HCT116 (cell line): ENCODE measurements around the gene STXBP5L. TPM values are rescaled to one million over a fixed set of nuclear protein-coding genes. Genes with fewer than 3 reads are reported as not detected.

Experiments
- ATAC-seq: fragments of 200-7000 bp; cut with Tn5 transposase; 2 replicates; pipeline ENCODE4 v1.9.1; 2020; ENCODE audit warnings: mild to moderate bottlenecking, moderate library complexity
- BruUV-seq: library from RNA; stranded (reverse); fragments of 400-500 nt; replicated peaks from 2 replicates; lab custom pipeline; 2021; lab: Mats Ljungman, UMichigan
- CTCF ChIA-PET: fragments of 300-600 bp; sonication (Branson Sonifier 250); formaldehyde crosslinking; loops from one replicate; lab custom pipeline; 2021; ENCODE audit warnings: antibody characterized with exemption; lab: Charles Lee
- POLR2A ChIA-PET: fragments of 300-600, 350-600 bp; sonication (Branson Sonifier 250); formaldehyde crosslinking; loops from one replicate; lab custom pipeline; 2021; ENCODE audit warnings: antibody characterized with exemption; lab: Charles Lee
- RAD21 ChIA-PET, 2 experiments: fragments of 300-600 bp; sonication (Branson Sonifier 250); formaldehyde crosslinking; loops; one replicate each; lab custom pipeline; 2023; ENCODE audit warnings: low total read pairs in 2 of 2; ENCODE audit not compliant: uncharacterized antibody in 2 of 2, unreplicated experiment in 2 of 2, low non-redundant PET in 1 of 2; lab: Charles Lee
- DNase-seq: peaks from one replicate; pipeline ENCODE4 v3.0.0-alpha.2; 2010; ENCODE audit warnings: low read depth, low spot score
- H2AFZ ChIP-seq: fragments of 200-600 bp; shearing (Covaris generic), sonication (generic); 2 replicates; pipeline ENCODE4 v1.6.1; 2017; ENCODE audit warnings: low read depth, mixed run types, mixed read lengths, antibody characterized with exemption, low read length; ENCODE audit not compliant: poor library complexity, severe bottlenecking
- H3K27ac ChIP-seq: 2 replicates; pipeline ENCODE4 v1.5.1; 2012; ENCODE audit warnings: low read depth, low read length
- H3K27me3 ChIP-seq: fragments of 200-600 bp; sonication (generic); 2 replicates; pipeline ENCODE4 v1.6.1; 2016; ENCODE audit warnings: mixed run types, low read length, mixed read lengths; ENCODE audit not compliant: insufficient read depth
- H3K36me3 ChIP-seq, 2 experiments: fragments of 200-500 bp in 1 of 2; fragments of 200-600 bp in 1 of 2; sonication (Bioruptor generic) in 1 of 2; sonication (generic) in 1 of 2; 2 replicates each; pipeline versions ENCODE4 v1.5.1 to v1.6.1; 2014 to 2016; ENCODE audit warnings: low read length in 2 of 2, inconsistent platforms in 1 of 2, mixed read lengths in 1 of 2, mixed run types in 1 of 2; ENCODE audit not compliant: insufficient read depth in 2 of 2, control insufficient read depth in 1 of 2
- H3K4me1 ChIP-seq, 2 experiments: fragments of 200-600 bp in 1 of 2; sonication (generic) in 1 of 2; 2 replicates each; pipeline versions ENCODE4 v1.5.1 to v1.6.1; 2012 to 2017; ENCODE audit warnings: low read length in 2 of 2, inconsistent platforms in 1 of 2, mild to moderate bottlenecking in 1 of 2, mixed read lengths in 1 of 2, mixed run types in 1 of 2, moderate library complexity in 1 of 2; ENCODE audit not compliant: insufficient read depth in 2 of 2, control insufficient read depth in 1 of 2
- H3K4me2 ChIP-seq: fragments of 200-600 bp; sonication (generic); 2 replicates; pipeline ENCODE4 v1.6.1; 2017; ENCODE audit warnings: mixed run types, low read length, mixed read lengths
- H3K4me3 ChIP-seq, 2 experiments: fragments of 200-600 bp in 1 of 2; sonication (generic) in 1 of 2; replicated peaks in 1 of 2; 2 replicates each; pipeline ENCODE4 v1.5.1; 2011 to 2016; ENCODE audit warnings: low read length in 2 of 2, control low read depth in 1 of 2, low read depth in 1 of 2, mild to moderate bottlenecking in 1 of 2, mixed read lengths in 1 of 2, mixed run types in 1 of 2
- H3K79me2 ChIP-seq: fragments of 200-600 bp; sonication (generic); 2 replicates; pipeline ENCODE4 v1.6.1; 2017; ENCODE audit warnings: mild to moderate bottlenecking, mixed run types, low read length, moderate library complexity, mixed read lengths; ENCODE audit not compliant: insufficient read depth
- H3K9ac ChIP-seq: fragments of 200-600 bp; sonication (generic); 2 replicates; pipeline ENCODE4 v1.6.1; 2016; ENCODE audit warnings: low read length, mixed read lengths
- H3K9me2 ChIP-seq: fragments of 200-600 bp; sonication (generic), shearing (Covaris generic); 2 replicates; pipeline ENCODE4 v1.6.1; 2017; ENCODE audit warnings: mixed run types, mild to moderate bottlenecking, moderate library complexity; ENCODE audit not compliant: insufficient read depth
- H3K9me3 ChIP-seq, 2 experiments: fragments of 200-500 bp in 1 of 2; fragments of 200-600 bp in 1 of 2; sonication (Bioruptor generic) in 1 of 2; sonication (generic) in 1 of 2; 2 replicates each; pipeline ENCODE4 v1.6.1; 2014 to 2017; ENCODE audit warnings: low read length in 2 of 2, mixed read lengths in 2 of 2, inconsistent platforms in 1 of 2, low read depth in 1 of 2, mild to moderate bottlenecking in 1 of 2, mixed run types in 1 of 2, moderate library complexity in 1 of 2; ENCODE audit not compliant: control insufficient read depth in 1 of 2, insufficient read depth in 1 of 2
- H4K20me1 ChIP-seq: fragments of 200-600 bp; sonication (generic), shearing (Covaris generic); 2 replicates; pipeline ENCODE4 v1.6.1; 2017; ENCODE audit warnings: mixed run types, mild to moderate bottlenecking, moderate library complexity; ENCODE audit not compliant: insufficient read depth
- EGR1 ChIP-seq: IDR thresholded peaks from 2 replicates; pipeline ENCODE4 v1.6.1; 2012; ENCODE audit warnings: low read depth
- ELF1 ChIP-seq: IDR thresholded peaks from 2 replicates; pipeline ENCODE4 v1.6.1; 2012; ENCODE audit warnings: low read depth, borderline replicate concordance
- EZH2 ChIP-seq: fragments of 200-600 bp; sonication (generic); IDR thresholded peaks from 2 replicates; pipeline ENCODE4 v1.6.1; 2017; ENCODE audit warnings: antibody characterized with exemption, mixed run types
- EZH2phosphoT487 ChIP-seq: fragments of 200-600 bp; IDR thresholded peaks from 2 replicates; pipeline ENCODE4 v1.6.1; 2018; ENCODE audit warnings: antibody characterized with exemption, borderline replicate concordance
- POLR2AphosphoS5 ChIP-seq: IDR thresholded peaks from 2 replicates; pipeline ENCODE4 v1.6.1; 2011; ENCODE audit warnings: mild to moderate bottlenecking, low read depth, low read length, moderate library complexity
- RAD21 ChIP-seq: IDR thresholded peaks from 2 replicates; pipeline ENCODE4 v1.6.1; 2012; ENCODE audit warnings: low read depth, mild to moderate bottlenecking
- REST ChIP-seq: IDR thresholded peaks from 2 replicates; pipeline ENCODE4 v1.6.1; 2012; ENCODE audit warnings: low read depth
- SIN3A ChIP-seq: IDR thresholded peaks from 2 replicates; pipeline ENCODE4 v1.6.1; 2012; ENCODE audit warnings: low read depth
- SP1 ChIP-seq: IDR thresholded peaks from 2 replicates; pipeline ENCODE4 v1.6.1; 2012; ENCODE audit warnings: low read depth
- YY1 ChIP-seq: IDR thresholded peaks from 2 replicates; pipeline ENCODE4 v1.6.1; 2011; ENCODE audit warnings: low read length, low read depth, moderate library complexity, mild to moderate bottlenecking; ENCODE audit not compliant: insufficient replicate concordance; ENCODE audit errors: extremely low read depth
- ZBTB33 ChIP-seq: IDR thresholded peaks from 2 replicates; pipeline ENCODE4 v1.6.1; 2011; ENCODE audit warnings: mild to moderate bottlenecking, low read length, moderate library complexity; ENCODE audit not compliant: insufficient replicate concordance; ENCODE audit errors: extremely low read depth
- intact Hi-C: fragments of 100-400 bp; cut with micrococcal nuclease; formaldehyde crosslinking; loops from 2 replicates; pipeline ENCODE4 v1.10.0; 2022
- total RNA-seq: library from RNA; stranded (reverse); gene quantifications from one replicate; pipeline ENCODE4 v1.2.1, GENCODE V29; 2021; ENCODE audit not compliant: unreplicated experiment

The STXBP5L gene
- total RNA-seq, 1 experiment from 2014 or later = not detected

GRCh38 chr3:121126033-121126706 is 218.2 kb downstream of the STXBP5L start:
- no peaks in the 10 kb centered on the region for H3K27me3 ChIP-seq
- H3K9me3 ChIP-seq = no peaks in the 10 kb centered on the region
- no peak for DNase-seq
- no TSS peak for BruUV-seq
- H3K4me2 ChIP-seq = no peak overlapping the region
- no peaks in the 10 kb centered on the region for H3K4me1 ChIP-seq
- peak overlapping the region; percentile 47 for H2AFZ ChIP-seq
- H3K9ac ChIP-seq = no peak overlapping the region
- ATAC-seq = no peak
- no peak overlapping the region for H3K27ac ChIP-seq
- H3K4me3 ChIP-seq = no peak overlapping the region
- ChIA-PET POLR2A (no interaction called here), CTCF (no interaction called here)
- intact Hi-C loops = no loop called here
- no peaks in the 10 kb centered on the region for H4K20me1 ChIP-seq
- TF ChIP-seq ELF1 (no peak), SP1 (no peak), ZBTB33 (no peak), RAD21 (no peak), POLR2AphosphoS5 (no peak), SIN3A (no peak), EGR1 (no peak), REST (no peak), EZH2 (no peak), EZH2phosphoT487 (no peak), YY1 (no peak)
- TF ChIP-seq, all 23 proteins: peak for 0
- RAD21 ChIA-PET = no interaction called here
- Histone ChIP-seq H3K79me2 (no peaks in the 10 kb centered on the region), H3K9me2 (no peaks in the 10 kb centered on the region), H3K36me3 (no peaks in the 10 kb centered on the region)
